ENCODE results near the gene PLEK2.
"Not testable (repeated sequence)": the region's sequence is repeated elsewhere in the genome, so short reads cannot be mapped to it uniquely, and the experiment has no call there.

Gene PLEK2

GRCh38 chr14:67357186-67357968 lies 54.6 kb downstream of the PLEK2 start:
- TF ChIP-seq CTCF (IDR thresholded peaks at IDR 0.05; ENCODE audit: extremely low read depth, missing control alignments), result no peak
- DNase-seq (ENCODE audit: low spot score), result no peak

- TF ChIP-seq CTCF (IDR thresholded peaks at IDR 0.05; ENCODE audit: extremely low read depth, missing control alignments), result no peak
- DNase-seq (ENCODE audit: low spot score), result no peak
These were observed 59.9 kb downstream of the PLEK2 start for GRCh38 chr14:67352055-67352454.

- no peak for DNase-seq (ENCODE audit: low spot score)
- no peak for TF ChIP-seq CTCF (IDR thresholded peaks at IDR 0.05; ENCODE audit: extremely low read depth, missing control alignments)
These were observed 66.4 kb downstream of the PLEK2 start for GRCh38 chr14:67345583-67345982.

GRCh38 chr14:67343601-67344230 lies 68.2 kb downstream of the PLEK2 start:
- no peak for TF ChIP-seq CTCF (IDR thresholded peaks at IDR 0.05; ENCODE audit: extremely low read depth, missing control alignments)
- no peak for DNase-seq (ENCODE audit: low spot score)

GRCh38 chr14:67341231-67341630 lies 70.7 kb downstream of the PLEK2 start:
- DNase-seq (ENCODE audit: low spot score), result not testable (repeated sequence)

Data from GM20000 (cell line).